Stimulated activated memory B cell treated with anti-CD40 and anti-IgM and Interleukin-4, amounts not matched to agents 10 μg/mL and 1 μg/mL and 100 μg/mL, for 72 hours (primary cell): ENCODE data around the gene TRIM38.
"Not testable (repeated sequence)": the region's sequence is repeated elsewhere in the genome, so short reads cannot be mapped to it uniquely, and the experiment has no call there.

Source experiments
- ATAC-seq: fragments of 150-1000 bp; cut with Tn5 transposase; 2 replicates; pipeline ENCODE4 v1.10.0; 2021
- H3K27ac Mint-ChIP-seq: one replicate; pipeline ENCODE4 v1.8.0; 2022; ENCODE audit warnings: mild to moderate bottlenecking, mixed read lengths
- H3K27me3 Mint-ChIP-seq: one replicate; pipeline ENCODE4 v1.8.0; 2022; ENCODE audit warnings: mixed read lengths
- H3K36me3 Mint-ChIP-seq: one replicate; pipeline ENCODE4 v1.8.0; 2022; ENCODE audit warnings: mixed read lengths
- H3K4me1 Mint-ChIP-seq: one replicate; pipeline ENCODE4 v1.8.0; 2022; ENCODE audit warnings: mixed read lengths
- H3K4me3 Mint-ChIP-seq: one replicate; pipeline ENCODE4 v1.8.0; 2022; ENCODE audit warnings: mild to moderate bottlenecking, moderate library complexity, mixed read lengths
- H3K9me3 Mint-ChIP-seq: one replicate; pipeline ENCODE4 v1.8.0; 2022; ENCODE audit warnings: mixed read lengths

TRIM38 gene

GRCh38 chr6:25973923-25974555 lies 11.4 kb downstream of the TRIM38 start:
- no peak for ATAC-seq
- no peak overlapping the region for H3K27ac Mint-ChIP-seq

GRCh38 chr6:25975923-25976560 lies 13.4 kb downstream of the TRIM38 start:
- Mint-ChIP-seq H3K27ac (peak overlapping the region; percentile 42), H3K4me3 (no peak overlapping the region), H3K36me3 (peaks cover 67% of the 10 kb centered on the region), H3K4me1 (peaks cover 51% of the 10 kb centered on the region), H3K9me3 (no peaks in the 10 kb centered on the region), H3K27me3 (no peaks in the 10 kb centered on the region)
- ATAC-seq, result no peak

More at GRCh38 chr6:25973923-25974555, 11.4 kb downstream of the TRIM38 start:
- Mint-ChIP-seq H3K4me3 (no peak overlapping the region), H3K4me1 (peaks cover 58% of the 10 kb centered on the region), H3K27me3 (no peaks in the 10 kb centered on the region), H3K9me3 (no peaks in the 10 kb centered on the region), H3K36me3 (peaks cover 73% of the 10 kb centered on the region)

- Mint-ChIP-seq H3K4me1 (peaks cover 49% of the 10 kb centered on the region), H3K27me3 (no peaks in the 10 kb centered on the region), H3K9me3 (no peaks in the 10 kb centered on the region), H3K36me3 (peaks cover 74% of the 10 kb centered on the region), H3K4me3 (no peak overlapping the region), H3K27ac (peak overlapping the region; percentile 53)
- no peak for ATAC-seq
Observed at GRCh38 chr6:25980935-25981334, 18.3 kb downstream of the TRIM38 start.

GRCh38 chr6:25981568-25982263 lies 19.1 kb downstream of the TRIM38 start:
- H3K4me3 Mint-ChIP-seq, result no peak overlapping the region

GRCh38 chr6:25984265-25984664 lies 21.7 kb downstream of the TRIM38 start:
- Mint-ChIP-seq H3K4me3 (no peak overlapping the region), H3K36me3 (peaks cover 73% of the 10 kb centered on the region), H3K4me1 (peaks cover 37% of the 10 kb centered on the region), H3K27ac (peak overlapping the region; percentile 37), H3K9me3 (no peaks in the 10 kb centered on the region), H3K27me3 (no peaks in the 10 kb centered on the region)
- ATAC-seq, result no peak

More at GRCh38 chr6:25981568-25982263, 19.1 kb downstream of the TRIM38 start:
- H3K9me3 Mint-ChIP-seq, result no peaks in the 10 kb centered on the region
- H3K27ac Mint-ChIP-seq, result peak overlapping the region; percentile 53
- ATAC-seq, result no peak
- peaks cover 73% of the 10 kb centered on the region for H3K36me3 Mint-ChIP-seq
- peaks cover 43% of the 10 kb centered on the region for H3K4me1 Mint-ChIP-seq
- H3K27me3 Mint-ChIP-seq, result no peaks in the 10 kb centered on the region

DNA sequence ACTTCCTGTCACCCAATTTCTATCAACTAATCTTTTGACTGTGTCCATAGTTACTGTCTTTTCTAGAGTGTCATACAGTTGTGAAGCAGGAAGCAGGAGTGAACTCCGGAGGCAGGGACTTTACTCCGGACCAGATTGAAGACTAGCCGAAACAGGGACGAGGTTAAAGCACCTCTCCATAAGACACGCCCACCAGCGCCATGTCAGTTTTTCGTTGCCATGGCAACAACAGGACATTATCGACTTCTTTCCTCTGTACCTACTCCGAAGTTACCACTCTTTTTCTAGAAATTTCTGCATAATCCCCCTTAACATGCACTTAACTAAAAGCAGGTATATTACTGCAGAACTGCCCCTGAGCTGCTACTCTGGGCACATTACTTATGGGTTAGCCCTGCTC lies 25.2 kb downstream of the TRIM38 start:
- Mint-ChIP-seq H3K4me3 (no peak overlapping the region), H3K4me1 (peaks cover 40% of the 10 kb centered on the region), H3K27me3 (no peaks in the 10 kb centered on the region), H3K27ac (peak overlapping the region; percentile 44), H3K9me3 (no peaks in the 10 kb centered on the region), H3K36me3 (peaks cover 50% of the 10 kb centered on the region)
- no peak for ATAC-seq

DNA sequence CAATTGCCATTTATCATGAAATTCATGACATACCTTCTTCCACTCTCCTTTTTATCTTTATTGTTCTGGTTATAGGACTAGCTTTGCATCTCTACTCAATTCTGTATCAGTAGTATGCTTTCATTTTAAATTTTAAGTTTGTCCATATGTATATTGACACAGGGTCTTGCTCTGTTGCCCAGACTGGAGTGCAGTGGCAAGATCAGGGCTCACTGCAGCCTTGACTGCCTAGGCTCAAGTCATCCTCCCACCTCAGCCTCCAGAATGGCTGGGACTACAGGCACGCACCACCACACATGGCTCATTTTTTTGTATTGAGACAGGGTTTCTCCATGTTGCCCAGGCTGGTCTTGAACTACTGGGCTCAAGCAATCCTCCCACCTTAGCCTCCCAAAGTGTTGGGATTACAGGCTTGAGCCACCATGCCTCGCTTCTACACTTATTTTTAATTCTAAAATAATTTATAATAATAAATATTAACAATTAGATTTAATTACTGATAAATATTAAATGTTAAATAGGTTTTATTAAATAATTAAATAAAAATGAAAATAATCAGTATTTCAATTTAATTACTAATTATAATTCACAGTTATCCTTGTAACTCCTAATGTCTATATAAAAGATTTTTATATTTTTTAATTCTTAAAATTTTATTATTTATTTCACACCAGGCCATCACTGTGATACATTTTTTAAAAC lies 27.7 kb downstream of the TRIM38 start:
- H3K27ac Mint-ChIP-seq, result peak overlapping the region; percentile 67
- H3K27me3 Mint-ChIP-seq, result no peaks in the 10 kb centered on the region
- H3K4me1 Mint-ChIP-seq, result peaks cover 33% of the 10 kb centered on the region
- H3K4me3 Mint-ChIP-seq, result no peak overlapping the region
- peaks cover 26% of the 10 kb centered on the region for H3K36me3 Mint-ChIP-seq
- ATAC-seq, result no peak
- no peaks in the 10 kb centered on the region for H3K9me3 Mint-ChIP-seq

GRCh38 chr6:25991785-25992412 lies 29.3 kb downstream of the TRIM38 start:
- Mint-ChIP-seq H3K36me3 (peaks cover 16% of the 10 kb centered on the region), H3K4me1 (peaks cover 39% of the 10 kb centered on the region), H3K27ac (peak overlapping the region; percentile 98), H3K4me3 (peak overlapping the region; percentile 99), H3K9me3 (no peaks in the 10 kb centered on the region), H3K27me3 (no peaks in the 10 kb centered on the region)
- ATAC-seq, result peak; percentile 79

DNA sequence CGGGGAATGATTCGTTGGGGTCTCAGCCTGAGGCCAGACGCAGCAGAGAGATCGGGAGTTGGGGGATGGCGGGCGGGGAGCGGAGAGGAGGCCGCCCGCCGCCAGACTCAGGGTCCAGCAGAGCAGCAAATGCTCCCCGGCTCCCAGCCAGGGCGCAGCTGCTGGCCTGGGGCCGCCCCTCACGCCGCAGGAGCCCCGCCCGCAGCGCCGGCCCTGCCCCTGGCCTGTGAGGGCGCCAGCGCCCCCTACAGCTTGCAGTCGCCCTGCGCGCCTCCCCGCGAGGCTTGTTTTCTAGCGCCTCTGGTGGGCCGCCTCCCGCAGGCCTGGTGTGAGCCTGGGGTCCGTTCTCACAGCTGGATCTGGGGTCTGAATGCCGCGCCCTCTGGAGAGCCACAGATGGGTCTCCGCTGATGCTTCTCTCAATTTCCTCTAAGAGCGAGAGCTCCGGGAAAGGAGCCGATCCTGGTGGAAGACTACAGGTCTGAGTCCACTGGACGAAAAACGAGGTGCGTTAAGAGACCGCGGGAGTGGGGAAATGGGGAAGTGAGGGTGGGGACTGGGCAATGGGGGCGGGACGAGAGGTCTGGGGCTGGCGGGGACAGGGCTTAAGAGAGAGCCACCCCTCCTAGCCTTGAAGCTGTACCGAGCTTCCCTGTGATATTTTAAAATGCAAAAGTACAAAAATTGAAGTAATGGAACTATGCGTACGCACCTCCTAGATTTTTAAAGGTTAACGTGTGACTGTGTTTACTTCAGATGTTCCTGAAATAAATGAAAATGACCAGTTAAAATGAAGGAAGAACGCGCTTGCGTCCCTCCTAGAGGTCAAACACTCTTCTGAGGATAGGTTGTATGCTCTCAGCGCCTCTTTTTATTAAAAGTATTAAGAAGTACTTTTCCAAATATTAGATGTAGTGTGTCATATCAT lies 30.1 kb downstream of the TRIM38 start:
- peak; percentile 96 for ATAC-seq
- Mint-ChIP-seq H3K27me3 (no peaks in the 10 kb centered on the region), H3K27ac (peak overlapping the region; percentile 98), H3K4me3 (peak overlapping the region; percentile 99), H3K4me1 (peaks cover 43% of the 10 kb centered on the region), H3K36me3 (peaks cover 8% of the 10 kb centered on the region), H3K9me3 (no peaks in the 10 kb centered on the region)

- H3K36me3 Mint-ChIP-seq, result not testable (repeated sequence)
- H3K4me1 Mint-ChIP-seq, result peaks cover 37% of the 10 kb centered on the region
- H3K27ac Mint-ChIP-seq, result peak overlapping the region; percentile 98
Observed at GRCh38 chr6:25993341-25993684, 30.7 kb downstream of the TRIM38 start.

DNA sequence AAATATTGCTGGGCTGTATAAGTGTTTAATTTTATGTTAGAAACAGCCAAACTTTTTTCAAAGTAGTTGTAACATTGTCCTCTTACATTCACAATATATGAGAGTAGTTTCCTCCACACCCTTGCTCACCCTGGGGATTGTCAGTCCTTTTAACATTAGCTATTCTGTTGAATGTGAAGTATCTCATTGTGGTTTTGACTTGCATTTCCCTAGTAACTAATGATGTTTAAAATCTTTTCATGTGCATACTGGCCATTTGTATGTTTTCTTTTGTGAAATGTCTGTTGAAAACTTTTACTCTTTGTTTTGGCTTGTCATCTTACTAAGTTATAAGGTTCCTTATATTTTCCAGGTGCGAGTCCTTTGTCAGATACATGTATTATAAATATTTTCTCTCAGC lies 32.9 kb downstream of the TRIM38 start:
- no peak for ATAC-seq
- H3K4me1 Mint-ChIP-seq, result peaks cover 30% of the 10 kb centered on the region
- H3K4me3 Mint-ChIP-seq, result no peak overlapping the region
- H3K9me3 Mint-ChIP-seq, result no peaks in the 10 kb centered on the region
- H3K27ac Mint-ChIP-seq, result no peak overlapping the region
- H3K27me3 Mint-ChIP-seq, result no peaks in the 10 kb centered on the region
- H3K36me3 Mint-ChIP-seq, result peaks cover 22% of the 10 kb centered on the region

More at GRCh38 chr6:25993341-25993684, 30.7 kb downstream of the TRIM38 start:
- H3K4me3 Mint-ChIP-seq, result peak overlapping the region; percentile 99
- not testable (repeated sequence) for H3K9me3 Mint-ChIP-seq, H3K27me3 Mint-ChIP-seq, ATAC-seq

GRCh38 chr6:25997921-25998320 lies 35.3 kb downstream of the TRIM38 start:
- Mint-ChIP-seq H3K4me3 (no peak overlapping the region), H3K27ac (no peak overlapping the region), H3K9me3 (no peaks in the 10 kb centered on the region), H3K36me3 (peaks cover 32% of the 10 kb centered on the region), H3K4me1 (peaks cover 23% of the 10 kb centered on the region), H3K27me3 (no peaks in the 10 kb centered on the region)
- ATAC-seq, result no peak

DNA sequence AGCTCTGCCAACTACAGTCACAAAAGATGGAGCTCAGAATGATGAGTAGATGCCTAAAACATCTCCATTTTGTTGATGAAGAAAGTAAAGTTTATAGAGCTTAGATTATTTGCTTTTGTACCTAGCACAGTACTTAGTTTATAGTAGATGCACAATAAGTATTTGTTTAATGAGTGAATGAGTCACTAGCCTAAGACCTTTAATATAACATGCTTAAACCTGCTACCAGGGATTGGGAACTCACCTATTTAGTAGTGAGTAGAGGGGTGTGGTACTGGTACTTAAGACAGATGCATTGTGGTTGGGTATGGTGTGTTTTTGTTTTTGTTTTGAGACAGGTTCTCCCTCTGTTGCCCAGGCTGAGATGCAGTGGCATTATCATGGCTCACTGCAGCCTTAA lies 35.8 kb downstream of the TRIM38 start:
- H3K4me3 Mint-ChIP-seq, result no peak overlapping the region
- H3K27ac Mint-ChIP-seq, result no peak overlapping the region
- peaks cover 21% of the 10 kb centered on the region for H3K4me1 Mint-ChIP-seq
- H3K36me3 Mint-ChIP-seq, result peaks cover 32% of the 10 kb centered on the region
- no peak for ATAC-seq
- H3K27me3 Mint-ChIP-seq, result no peaks in the 10 kb centered on the region
- H3K9me3 Mint-ChIP-seq, result no peaks in the 10 kb centered on the region

- H3K4me1 Mint-ChIP-seq, result peaks cover 13% of the 10 kb centered on the region
- H3K27me3 Mint-ChIP-seq, H3K27ac Mint-ChIP-seq, H3K4me3 Mint-ChIP-seq, H3K9me3 Mint-ChIP-seq, ATAC-seq: not testable (repeated sequence)
- H3K36me3 Mint-ChIP-seq, result peaks cover 32% of the 10 kb centered on the region
Observed at GRCh38 chr6:25999225-25999624, 36.6 kb downstream of the TRIM38 start.
